H1 (cell line): ENCODE results near the gene NRXN3. TPM values are rescaled to one million over a fixed set of nuclear protein-coding genes. Genes with fewer than 3 reads are reported as not detected.

Experiments used
- CTCF ChIA-PET: fragments of 300-600 bp; sonication (Branson Sonifier 250); formaldehyde crosslinking; loops from one replicate; lab custom pipeline; 2021; ENCODE audit not compliant: partially characterized antibody; lab: Charles Lee
- POLR2A ChIA-PET: fragments of 300-600 bp; sonication (Branson Sonifier 250); formaldehyde crosslinking; loops from one replicate; lab custom pipeline; 2021; ENCODE audit warnings: inconsistent platforms; ENCODE audit not compliant: partially characterized antibody; lab: Charles Lee
- DNase-seq, 2 experiments: peaks; one replicate each; pipeline versions ENCODE4 v3.0.0 to v3.0.0-alpha.2; 2010 to 2022; ENCODE audit warnings: low spot score in 2 of 2, low read depth in 1 of 2, mixed read lengths in 1 of 2
- FAIRE-seq: peaks from 2 replicates; lab custom pipeline; 2011; peaks lifted over from hg19 to GRCh38; lab: Jason Lieb, UNC
- H2AFZ ChIP-seq: 2 replicates; pipeline ENCODE4 v1.8.1; 2012; ENCODE audit warnings: low read length, inconsistent platforms
- H2AK5ac ChIP-seq: 2 replicates; pipeline ENCODE4 v1.6.1; 2013; ENCODE audit warnings: low read depth, low read length
- H2BK120ac ChIP-seq: replicated peaks from 2 replicates; pipeline ENCODE3; 2013; ENCODE audit warnings: low read depth, low read length, inconsistent platforms
- H2BK12ac ChIP-seq: 2 replicates; pipeline ENCODE4 v1.6.1; 2013; ENCODE audit warnings: low read depth, low read length
- H2BK15ac ChIP-seq: 2 replicates; pipeline ENCODE4 v1.6.1; 2013; ENCODE audit warnings: low read length
- H2BK20ac ChIP-seq: 2 replicates; pipeline ENCODE4 v1.6.1; 2013; ENCODE audit warnings: low read length
- H2BK5ac ChIP-seq: 2 replicates; pipeline ENCODE4 v1.6.1; 2013; ENCODE audit warnings: low read depth, low read length
- H3K14ac ChIP-seq: 2 replicates; pipeline ENCODE4 v1.6.1; 2013; ENCODE audit warnings: inconsistent platforms; ENCODE audit not compliant: insufficient read length
- H3K18ac ChIP-seq: 2 replicates; pipeline ENCODE4 v1.6.1; 2013; ENCODE audit warnings: low read length; ENCODE audit errors: extremely low read depth
- H3K23ac ChIP-seq: 2 replicates; pipeline ENCODE4 v1.6.1; 2013; ENCODE audit warnings: inconsistent platforms; ENCODE audit not compliant: insufficient read length
- H3K23me2 ChIP-seq: 2 replicates; pipeline ENCODE4 v1.6.1; 2013; ENCODE audit warnings: low read depth, low read length
- H3K27ac ChIP-seq: 2 replicates; pipeline ENCODE4 v1.6.1; 2011; ENCODE audit warnings: low read depth, low read length, inconsistent platforms
- H3K27me3 ChIP-seq, 4 experiments: replicated peaks in 1 of 4; 1 replicate in 1 of 4; 2 replicates in 3 of 4; pipeline versions ENCODE4 v1.6.1 to v1.8.1; 2011 to 2013; ENCODE audit warnings: low read length in 3 of 4, mild to moderate bottlenecking in 3 of 4, inconsistent platforms in 2 of 4, mixed read lengths in 2 of 4, moderate library complexity in 1 of 4; ENCODE audit not compliant: control insufficient read depth in 3 of 4, insufficient read depth in 3 of 4; ENCODE audit errors: extremely low read depth in 1 of 4
- H3K36me3 ChIP-seq, 4 experiments: 2 replicates each; pipeline versions ENCODE4 v1.6.1 to v1.8.1; 2011 to 2013; ENCODE audit warnings: mild to moderate bottlenecking in 4 of 4, low read length in 3 of 4, moderate library complexity in 2 of 4, control low read depth in 1 of 4, inconsistent platforms in 1 of 4; ENCODE audit not compliant: insufficient read depth in 4 of 4, control insufficient read depth in 2 of 4
- H3K4ac ChIP-seq: replicated peaks from 2 replicates; pipeline ENCODE3; 2013; ENCODE audit warnings: low read length, low read depth, mixed read lengths, inconsistent platforms; ENCODE audit not compliant: insufficient read length
- H3K4me1 ChIP-seq, 4 experiments: replicated peaks in 1 of 4; 1 replicate in 1 of 4; 2 replicates in 3 of 4; pipeline versions ENCODE4 v1.6.1 to v1.8.1; 2011 to 2013; ENCODE audit warnings: low read length in 3 of 4, inconsistent platforms in 2 of 4, mixed read lengths in 1 of 4; ENCODE audit not compliant: insufficient read depth in 4 of 4, control insufficient read depth in 3 of 4
- H3K4me2 ChIP-seq, 2 experiments: 2 replicates each; pipeline versions ENCODE4 v1.6.1 to v1.8.1; 2011 to 2013; ENCODE audit warnings: low read depth in 2 of 2, low read length in 2 of 2, control low read depth in 1 of 2, inconsistent platforms in 1 of 2, mild to moderate bottlenecking in 1 of 2; ENCODE audit not compliant: insufficient read depth in 1 of 2
- H3K4me3 ChIP-seq, 4 experiments: fragments of 200-600, 300-600 bp in 1 of 4; sonication (generic), shearing (Covaris generic), sonication (Bioruptor Twin) in 1 of 4; 2 replicates each; pipeline versions ENCODE4 v1.5.1 to v1.8.1; 2011 to 2016; ENCODE audit warnings: low read length in 4 of 4, low read depth in 3 of 4, control low read depth in 2 of 4, inconsistent platforms in 2 of 4, mild to moderate bottlenecking in 2 of 4, mixed read lengths in 1 of 4, moderate library complexity in 1 of 4; ENCODE audit not compliant: insufficient read depth in 2 of 4; ENCODE audit errors: extremely low read depth in 1 of 4
- H3K56ac ChIP-seq: replicated peaks from 2 replicates; pipeline ENCODE3; 2013; ENCODE audit warnings: low read depth, mild to moderate bottlenecking, mixed read lengths, low read length, inconsistent platforms; ENCODE audit not compliant: insufficient read length
- H3K79me1 ChIP-seq: 2 replicates; pipeline ENCODE4 v1.6.1; 2013; ENCODE audit warnings: low read depth, low read length, control low read depth
- H3K79me2 ChIP-seq, 2 experiments: 2 replicates each; pipeline versions ENCODE4 v1.6.1 to v1.8.1; 2012 to 2013; ENCODE audit warnings: low read length in 2 of 2, mild to moderate bottlenecking in 2 of 2, inconsistent platforms in 1 of 2; ENCODE audit not compliant: insufficient read depth in 2 of 2, control insufficient read depth in 1 of 2
- H3K9ac ChIP-seq, 4 experiments: replicated peaks in 1 of 4; 1 replicate in 1 of 4; 2 replicates in 3 of 4; pipeline versions ENCODE4 v1.6.1 to v1.8.1; 2011 to 2013; ENCODE audit warnings: low read depth in 3 of 4, low read length in 3 of 4, control low read depth in 2 of 4, mild to moderate bottlenecking in 2 of 4, moderate library complexity in 2 of 4, inconsistent platforms in 1 of 4; ENCODE audit errors: extremely low read depth in 1 of 4
- H3K9me3 ChIP-seq, 2 experiments: 2 replicates each; pipeline versions ENCODE4 v1.6.1 to v1.8.1; 2012 to 2013; ENCODE audit warnings: mild to moderate bottlenecking in 2 of 2, moderate library complexity in 2 of 2, control low read depth in 1 of 2, inconsistent platforms in 1 of 2, low read depth in 1 of 2, low read length in 1 of 2, mixed read lengths in 1 of 2; ENCODE audit not compliant: insufficient read depth in 2 of 2
- H4K20me1 ChIP-seq, 2 experiments: replicated peaks in 1 of 2; 2 replicates each; pipeline versions ENCODE3 to v1.8.1; 2011 to 2013; ENCODE audit warnings: inconsistent platforms in 2 of 2, low read length in 2 of 2, mild to moderate bottlenecking in 1 of 2; ENCODE audit not compliant: insufficient read depth in 2 of 2, control insufficient read depth in 1 of 2
- H4K5ac ChIP-seq: 2 replicates; pipeline ENCODE4 v1.6.1; 2013; ENCODE audit warnings: low read length, low read depth, mixed read lengths, inconsistent platforms; ENCODE audit not compliant: insufficient read length
- H4K8ac ChIP-seq: 2 replicates; pipeline ENCODE4 v1.8.0; 2013; ENCODE audit warnings: mild to moderate bottlenecking, moderate library complexity, low read length, inconsistent platforms; ENCODE audit not compliant: insufficient read depth; ENCODE audit errors: extremely low read depth
- H4K91ac ChIP-seq: replicated peaks from 2 replicates; pipeline ENCODE3; 2013; ENCODE audit warnings: low read length, mixed read lengths, inconsistent platforms; ENCODE audit not compliant: insufficient read length
- MAFK ChIP-seq: IDR thresholded peaks from 2 replicates; pipeline ENCODE4 v1.6.1; 2012; ENCODE audit warnings: low read depth, mild to moderate bottlenecking, improper control_type of control experiment, low read length
- SP2 ChIP-seq: IDR thresholded peaks from 2 replicates; pipeline ENCODE4 v1.6.1; 2012; ENCODE audit warnings: mild to moderate bottlenecking, low read length, inconsistent platforms
- TCF12 ChIP-seq: IDR thresholded peaks from 2 replicates; pipeline ENCODE4 v1.6.1; 2011; ENCODE audit warnings: low read depth, mild to moderate bottlenecking, low read length
- WGBS, 2 experiments: shearing (Covaris generic) in 1 of 2; methylation state at CpG; one replicate each; pipeline versions ENCODE4 v1.1.6 to v1.1.7; 2013 to 2015; ENCODE audit warnings: low lambda C conversion rate in 2 of 2, mixed read lengths in 2 of 2, inconsistent platforms in 1 of 2, low coverage in 1 of 2, missing lambda C conversion rate in 1 of 2; ENCODE audit not compliant: insufficient replicate concordance in 2 of 2, insufficient coverage in 1 of 2, insufficient read length in 1 of 2; ENCODE audit errors: extremely low coverage in 1 of 2, missing lambda C conversion rate in 1 of 2; 5-methylcytosine and 5-hydroxymethylcytosine counted together
- polyA plus RNA-seq, 7 experiments: library from polyadenylated mRNA; depleted of rRNA in 3 of 7; stranded (reverse) in 5 of 7; unstranded in 2 of 7; fragments of >200 nt in 5 of 7; fragments of 200-250 nt in 2 of 7; gene quantifications; 1 replicate in 5 of 7; 2 replicates in 1 of 7; 4 replicates in 1 of 7; pipeline versions ENCODE4 v1.2.1 to v1.2.3, GENCODE V29; 2011 to 2013; ENCODE audit warnings: missing spikeins in 2 of 7, mixed read lengths in 2 of 7
- total RNA-seq: library from RNA; stranded (reverse); fragmentation: NEBNext Ultra II Directional; extraction: Animal tissue kit (Norgen Biotek cat#: 25700); gene quantifications from 2 replicates; pipeline ENCODE4 v1.2.1, GENCODE V29; 2021

NRXN3 gene
- total and polyA plus RNA-seq, 2 of the 8 experiments (the other 6 are each of a cell fraction or from before 2014, with no cell fraction given) = 2.6 to 4.1 TPM

- no peak for FAIRE-seq
- Histone ChIP-seq H2AFZ (no peak overlapping the region), H3K23ac (no peak overlapping the region), H3K4me3 (no peak overlapping the region), H3K18ac (no peak overlapping the region), H3K27me3 (no peaks in the 10 kb centered on the region), H3K23me2 (no peaks in the 10 kb centered on the region; the same call in 1 of the 2 replicates), H2BK120ac (no peak overlapping the region), H2BK12ac (no peak overlapping the region), H2BK20ac (no peak overlapping the region), H3K36me3 (no peaks in the 10 kb centered on the region), H3K9ac (no peak overlapping the region), H4K5ac (no peak overlapping the region), H3K27ac (no peak overlapping the region), H4K8ac (no peak overlapping the region), H3K79me2 (no peaks in the 10 kb centered on the region), H3K4ac (no peak overlapping the region), H4K91ac (no peak overlapping the region), H2AK5ac (no peak overlapping the region), H2BK5ac (no peak overlapping the region), H4K20me1 (no peaks in the 10 kb centered on the region), H3K4me2 (no peak overlapping the region), H3K79me1 (no peaks in the 10 kb centered on the region), H3K14ac (no peak overlapping the region), H3K9me3 (no peaks in the 10 kb centered on the region), H3K4me1 (no peaks in the 10 kb centered on the region), H2BK15ac (no peak overlapping the region), H3K56ac (no peak overlapping the region)
- no peak for TF ChIP-seq SP2
- TF ChIP-seq MAFK = no peak
- no peak for TF ChIP-seq TCF12
- no peak for DNase-seq
- WGBS, 2 experiments = 89% methylated on average over 2 of the region's 2 CpGs; no CpG with 5 or more reads in 1 of the 2 experiments
- ChIA-PET CTCF (interaction anchor here (1.1 to 1.5 kb wide), 2 partner anchors 30 to 99 kb away, joined by 3 to 5 read pairs; no protein-coding TSS in a partner anchor), POLR2A (no interaction called here)
Measured at GRCh38 chr14:78498062-78498595, 328.0 kb downstream of the NRXN3 start.
